Measurements from ENCODE around the gene FKBP14. TPM values are rescaled to one million over a fixed set of nuclear protein-coding genes. Genes with fewer than 3 reads are reported as not detected.

FKBP14 gene
- 22.7 and 42.9 TPM in 2 replicates for total RNA-seq

DNA sequence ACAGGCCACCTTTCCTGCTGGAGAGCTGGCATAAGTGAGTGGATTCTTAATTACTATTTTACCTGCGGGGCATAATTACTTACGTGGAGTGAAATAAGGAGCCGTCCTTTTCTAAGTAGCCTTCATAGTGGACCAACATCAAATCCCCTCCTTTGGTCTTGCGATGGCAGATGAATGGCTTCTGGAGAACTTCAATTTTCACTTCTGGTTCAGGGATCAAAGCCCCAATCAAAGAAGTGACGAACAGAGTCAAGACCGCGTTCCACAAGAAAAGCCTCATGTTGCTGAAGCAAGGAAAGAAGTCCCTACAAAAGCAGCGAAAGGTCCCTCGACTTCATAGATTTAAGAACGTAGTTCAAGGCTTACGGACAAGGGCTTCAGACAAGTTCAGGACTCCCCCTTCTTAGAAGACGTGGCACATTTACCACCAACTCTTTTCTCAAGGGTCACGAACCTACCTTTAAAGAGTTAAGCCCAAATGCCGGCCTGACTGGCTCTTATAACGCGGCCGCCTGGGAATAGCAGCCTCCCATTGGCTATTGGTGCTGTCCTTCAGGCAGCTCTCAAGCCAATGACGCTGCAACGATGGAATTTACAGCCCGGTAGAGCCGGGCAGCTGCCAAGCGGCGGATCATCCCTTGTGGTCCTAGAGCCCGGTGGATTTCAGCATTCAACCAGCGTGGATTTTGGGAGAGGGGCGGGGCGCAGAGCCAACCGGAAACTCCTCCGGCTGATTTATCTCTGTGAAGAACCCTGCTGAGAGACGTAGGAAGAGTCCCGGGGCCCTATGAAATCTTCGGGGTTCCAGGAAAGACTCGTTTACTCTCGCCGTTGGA lies at the start of gene FKBP14:
TSS of gene FKBP14 (minus strand) at position 474 of the 836 bp plus-strand sequence. CDS start at position 280, 194 bp downstream.

GRCh38 chr7:30028216-30028748 lies 1.8 kb upstream of the FKBP14 start, which contains the start of gene PLEKHA8:
TSS of gene PLEKHA8 (plus strand) at chr7:30028412. CDS start at chr7:30028763, 351 bp downstream.

GRCh38 chr7:29989257-29989995 lies 37.1 kb downstream of the FKBP14 start, which contains the start of gene SCRN1:
TSS of gene SCRN1 (minus strand) at chr7:29989801. CDS start at chr7:29969067, 20,734 bp downstream.

Other genes starting within 250 kb of the FKBP14 start
- under 0.01 and 0.15 TPM in 2 replicates for gene WIPF3, start 220.2 kb downstream of the FKBP14 start, total RNA-seq
- 111 and 141 TPM in 2 replicates for gene SCRN1, start 36.9 kb downstream of the FKBP14 start, total RNA-seq
- gene PLEKHA8, start 1.7 kb upstream of the FKBP14 start, total RNA-seq, result 10.3 and 13.4 TPM in 2 replicates
- 18.9 and 20.2 TPM in 2 replicates for gene MTURN, start 108.3 kb upstream of the FKBP14 start, total RNA-seq